ENCODE measurements around the gene WDR4.
"Not testable (repeated sequence)": the region's sequence is repeated elsewhere in the genome, so short reads cannot be mapped to it uniquely, and the experiment has no call there.

Gene WDR4

GRCh38 chr21:42900446-42900845 is 21.1 kb upstream of the WDR4 start:
- Mint-ChIP-seq H3K36me3 (peaks cover 86% of the 10 kb centered on the region), H3K9me3 (no peaks in the 10 kb centered on the region), H3K27ac (no peak overlapping the region), H3K4me3 (no peak overlapping the region), H3K4me1 (peaks cover 11% of the 10 kb centered on the region)
- DNase-seq (ENCODE audit: low spot score in 2 of 2) (no peak), ATAC-seq (no peak)

- Mint-ChIP-seq H3K36me3 (peaks cover 42% of the 10 kb centered on the region), H3K27ac (peak within 1 kb of the TSS; percentile 95)
- peak; percentile 96 for ATAC-seq
Measured at GRCh38 chr21:42892931-42893755, 13.8 kb upstream of the WDR4 start, which contains the start of gene NDUFV3. TSS of gene NDUFV3 (plus strand) at chr21:42893309. CDS start at chr21:42893334, 25 bp downstream.

GRCh38 chr21:42892582-42892930 is 13.2 kb upstream of the WDR4 start:
- ATAC-seq, result no peak

More at GRCh38 chr21:42892931-42893755, 13.8 kb upstream of the WDR4 start, which contains the start of gene NDUFV3:
- Mint-ChIP-seq H3K4me1 (peaks cover 15% of the 10 kb centered on the region), H3K9me3 (no peaks in the 10 kb centered on the region), H3K4me3 (peak within 1 kb of the TSS; percentile 89)
- peak; percentile 97 for DNase-seq (ENCODE audit: low spot score in 2 of 2)

GRCh38 chr21:42887326-42887725 is 8.0 kb upstream of the WDR4 start:
- no peak for DNase-seq (ENCODE audit: low spot score in 2 of 2)
- ATAC-seq, result no peak
- no peak overlapping the region for H3K4me3 Mint-ChIP-seq
- H3K27ac Mint-ChIP-seq, result no peak overlapping the region
- peaks cover 2% of the 10 kb centered on the region for H3K4me1 Mint-ChIP-seq
- no peaks in the 10 kb centered on the region for H3K9me3 Mint-ChIP-seq
- peaks cover 1% of the 10 kb centered on the region for H3K36me3 Mint-ChIP-seq

More at GRCh38 chr21:42892582-42892930, 13.2 kb upstream of the WDR4 start:
- H3K4me3 Mint-ChIP-seq, result peak overlapping the region; percentile 89
- DNase-seq (ENCODE audit: low spot score in 2 of 2), result no peak
- peaks cover 11% of the 10 kb centered on the region for H3K4me1 Mint-ChIP-seq
- H3K27ac Mint-ChIP-seq, result peak overlapping the region; percentile 95
- H3K36me3 Mint-ChIP-seq, result peaks cover 36% of the 10 kb centered on the region
- no peaks in the 10 kb centered on the region for H3K9me3 Mint-ChIP-seq

GRCh38 chr21:42883921-42884320 is 4.6 kb upstream of the WDR4 start:
- Mint-ChIP-seq H3K36me3 (peaks cover 11% of the 10 kb centered on the region), H3K27ac (no peak overlapping the region), H3K4me1 (peaks cover 18% of the 10 kb centered on the region), H3K4me3 (no peak overlapping the region), H3K9me3 (no peaks in the 10 kb centered on the region)
- DNase-seq (ENCODE audit: low spot score in 2 of 2), result no peak
- no peak for ATAC-seq

- peak overlapping the region; percentile 98 for H3K27ac Mint-ChIP-seq
- H3K9me3 Mint-ChIP-seq, result no peaks in the 10 kb centered on the region
- ATAC-seq (no peak), DNase-seq (ENCODE audit: low spot score in 2 of 2) (no peak)
- peaks cover 46% of the 10 kb centered on the region for H3K36me3 Mint-ChIP-seq
- H3K4me3 Mint-ChIP-seq, result peak overlapping the region; percentile 92
- peaks cover 27% of the 10 kb centered on the region for H3K4me1 Mint-ChIP-seq
Measured at GRCh38 chr21:42880352-42880751, 1.0 kb upstream of the WDR4 start.

DNA sequence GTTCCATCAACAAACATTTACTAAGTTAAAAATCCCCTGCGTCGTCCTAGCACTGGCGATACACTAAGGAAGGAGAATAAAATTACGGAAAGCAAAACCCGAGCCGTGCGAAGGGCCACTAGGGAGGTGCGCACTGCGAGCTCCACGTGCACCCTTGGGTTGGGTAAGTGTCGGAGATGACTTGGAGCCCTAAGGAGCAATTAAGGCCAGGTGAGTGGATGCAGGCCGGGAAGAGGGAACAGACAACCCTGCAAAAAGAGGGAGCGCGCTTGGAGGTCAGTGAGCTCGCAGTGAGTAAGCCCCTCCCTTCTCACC is 704 bp downstream of the WDR4 start:
- DNase-seq (ENCODE audit: low spot score in 2 of 2) (no peak), ATAC-seq (peak; percentile 27)
- Mint-ChIP-seq H3K36me3 (peaks cover 63% of the 10 kb centered on the region), H3K27ac (peak overlapping the region; percentile 98), H3K9me3 (no peaks in the 10 kb centered on the region), H3K4me1 (peaks cover 27% of the 10 kb centered on the region), H3K4me3 (peak overlapping the region; percentile 92)

GRCh38 chr21:42875811-42876210 is 3.5 kb downstream of the WDR4 start:
- ATAC-seq, result not testable (repeated sequence)

GRCh38 chr21:42873096-42873495 is 6.2 kb downstream of the WDR4 start:
- ATAC-seq (no peak), DNase-seq (ENCODE audit: low spot score in 2 of 2) (no peak)
- H3K36me3 Mint-ChIP-seq, result peaks cover 99% of the 10 kb centered on the region
- H3K9me3 Mint-ChIP-seq, result no peaks in the 10 kb centered on the region
- peaks cover 3% of the 10 kb centered on the region for H3K4me1 Mint-ChIP-seq
- H3K27ac Mint-ChIP-seq, result peak overlapping the region; percentile 58
- no peak overlapping the region for H3K4me3 Mint-ChIP-seq

More at GRCh38 chr21:42875811-42876210, 3.5 kb downstream of the WDR4 start:
- H3K4me3 Mint-ChIP-seq; DNase-seq (ENCODE audit: low spot score in 2 of 2); H3K9me3 Mint-ChIP-seq; H3K27ac Mint-ChIP-seq: not testable (repeated sequence)
- peaks cover 22% of the 10 kb centered on the region for H3K4me1 Mint-ChIP-seq
- H3K36me3 Mint-ChIP-seq, result peaks cover 91% of the 10 kb centered on the region

- Mint-ChIP-seq H3K4me1 (peaks cover 21% of the 10 kb centered on the region), H3K9me3 (no peaks in the 10 kb centered on the region), H3K4me3 (no peak overlapping the region), H3K36me3 (peaks cover 96% of the 10 kb centered on the region), H3K27ac (no peak overlapping the region)
- DNase-seq (ENCODE audit: low spot score in 2 of 2) (no peak), ATAC-seq (no peak)
Measured at GRCh38 chr21:42868196-42868595, 11.1 kb downstream of the WDR4 start.

DNA sequence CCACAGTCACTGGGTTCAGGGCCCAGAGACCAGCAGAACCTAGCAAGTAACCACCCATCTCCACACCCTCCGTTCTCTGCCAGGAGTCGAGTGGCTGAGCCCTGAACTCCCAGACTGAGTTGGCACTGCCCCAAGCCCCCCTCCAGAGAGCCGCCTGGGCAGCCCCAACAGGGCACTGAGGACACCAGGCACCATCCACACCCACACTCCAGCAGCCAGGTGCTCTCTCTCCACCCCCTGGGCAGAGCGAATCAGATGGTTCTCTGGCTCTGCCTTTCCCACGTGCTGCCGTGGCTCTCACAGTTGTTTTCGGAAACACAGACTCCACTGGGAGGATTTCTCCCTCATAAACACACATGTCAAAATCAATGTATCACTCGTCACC is 13.6 kb downstream of the WDR4 start:
- no peak overlapping the region for H3K4me3 Mint-ChIP-seq
- peaks cover 29% of the 10 kb centered on the region for H3K4me1 Mint-ChIP-seq
- ATAC-seq, result no peak
- H3K36me3 Mint-ChIP-seq, result peaks cover 87% of the 10 kb centered on the region
- H3K9me3 Mint-ChIP-seq, result no peaks in the 10 kb centered on the region
- DNase-seq (ENCODE audit: low spot score in 2 of 2), result no peak
- peak overlapping the region; percentile 71 for H3K27ac Mint-ChIP-seq

GRCh38 chr21:42864815-42865775 is 14.2 kb downstream of the WDR4 start:
- Mint-ChIP-seq H3K27ac (peak overlapping the region; percentile 67), H3K9me3 (no peaks in the 10 kb centered on the region), H3K36me3 (peaks cover 87% of the 10 kb centered on the region), H3K4me1 (peaks cover 29% of the 10 kb centered on the region), H3K4me3 (no peak overlapping the region)
- no peak for DNase-seq (ENCODE audit: low spot score in 2 of 2)
- no peak for ATAC-seq

GRCh38 chr21:42864286-42864685 is 15.1 kb downstream of the WDR4 start:
- H3K27ac Mint-ChIP-seq, result peak overlapping the region; percentile 67
- H3K4me1 Mint-ChIP-seq, result peaks cover 29% of the 10 kb centered on the region
- ATAC-seq, result no peak
- DNase-seq (ENCODE audit: low spot score in 2 of 2), result no peak
- no peak overlapping the region for H3K4me3 Mint-ChIP-seq
- H3K36me3 Mint-ChIP-seq, result peaks cover 83% of the 10 kb centered on the region
- H3K9me3 Mint-ChIP-seq, result no peaks in the 10 kb centered on the region

DNA sequence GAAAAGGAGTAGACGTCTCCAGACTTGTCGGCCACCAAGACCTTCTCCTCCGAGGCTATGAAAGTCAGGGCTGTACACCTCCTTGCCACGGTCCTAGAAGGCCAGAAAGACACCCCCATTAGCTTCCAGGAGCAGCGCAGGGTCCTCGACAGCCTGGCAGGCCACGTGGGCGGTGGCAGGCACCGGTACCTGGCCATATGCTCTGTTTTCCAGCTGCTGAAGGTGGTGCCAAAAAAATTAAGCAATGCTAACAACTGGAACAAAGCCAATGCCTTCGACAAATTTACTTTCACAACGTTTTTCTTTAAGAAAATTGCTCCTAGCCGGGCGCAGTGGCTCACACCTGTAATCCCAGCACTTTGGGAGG is 15.9 kb downstream of the WDR4 start:
- ATAC-seq (no peak), DNase-seq (ENCODE audit: low spot score in 2 of 2) (no peak)
- Mint-ChIP-seq H3K4me1 (peaks cover 29% of the 10 kb centered on the region), H3K9me3 (no peaks in the 10 kb centered on the region), H3K4me3 (no peak overlapping the region), H3K27ac (peak overlapping the region; percentile 83), H3K36me3 (peaks cover 83% of the 10 kb centered on the region)

GRCh38 chr21:42862774-42863503 is 16.4 kb downstream of the WDR4 start:
- Mint-ChIP-seq H3K4me3 (no peak overlapping the region), H3K4me1 (peaks cover 29% of the 10 kb centered on the region), H3K36me3 (peaks cover 83% of the 10 kb centered on the region), H3K27ac (peak overlapping the region; percentile 83), H3K9me3 (no peaks in the 10 kb centered on the region)
- ATAC-seq (no peak), DNase-seq (ENCODE audit: low spot score in 2 of 2) (no peak)

Data from stimulated activated effector memory CD8-positive, alpha-beta T cell treated with anti-CD3 and anti-CD28 coated beads, Interleukin-12 subunit alpha, Interleukin-12 subunit beta, amount 100 ng/mL, for 72 hours (primary cell).